GM21381 (cell line): ENCODE results near the gene CLOCK.

Experiments used
- ATAC-seq: cut with Tn5 transposase; IDR thresholded peaks from one replicate; pipeline ENCODE4 v1.9.1; 2021; ENCODE audit warnings: mild to moderate bottlenecking, moderate library complexity; ENCODE audit not compliant: unreplicated experiment

CLOCK gene

DNA sequence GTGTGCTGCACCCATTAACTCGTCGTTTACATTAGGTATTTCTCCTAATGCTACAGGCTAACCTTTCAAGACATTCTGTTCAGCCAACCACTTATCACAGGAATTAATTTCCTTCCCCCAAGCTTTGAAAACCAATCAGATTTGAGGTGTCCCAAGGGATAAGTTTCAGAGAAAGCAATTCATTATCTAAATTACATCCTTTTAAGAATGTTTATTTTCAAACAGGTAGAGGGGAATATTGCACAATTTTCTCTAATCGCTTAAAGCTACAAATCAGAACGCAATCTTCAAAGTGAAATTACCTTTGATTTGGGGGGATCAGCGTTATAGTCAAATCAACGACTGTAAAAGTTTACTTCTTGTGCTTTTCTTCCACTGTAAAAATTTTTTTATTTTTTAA, 1.6 kb downstream of the CLOCK start:
- ATAC-seq, result no peak

- ATAC-seq, result no peak
These were observed 2.9 kb downstream of the CLOCK start for GRCh38 chr4:55543858-55544257.

DNA sequence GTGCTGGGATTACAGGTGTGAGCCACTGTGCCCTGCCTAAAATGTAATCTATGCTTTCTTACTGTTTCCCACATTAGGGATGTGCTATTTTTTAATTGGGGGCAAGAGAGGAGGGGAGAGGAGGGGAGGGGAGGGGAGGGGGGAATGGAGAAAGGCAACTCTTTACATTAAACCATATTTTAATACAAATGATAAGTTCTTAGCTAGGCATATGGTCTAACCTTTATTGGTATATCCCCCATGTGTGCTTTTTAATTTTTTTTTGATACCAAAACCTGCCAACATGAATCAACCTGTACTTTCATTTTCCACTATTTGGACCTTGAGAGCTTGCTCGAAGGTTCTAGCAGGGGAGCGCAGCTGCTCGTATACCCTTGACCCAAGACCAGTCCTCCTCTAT, 6.4 kb downstream of the CLOCK start:
- ATAC-seq, result no peak

GRCh38 chr4:55539658-55540057, 7.1 kb downstream of the CLOCK start:
- no peak for ATAC-seq

GRCh38 chr4:55538531-55538930, 8.2 kb downstream of the CLOCK start:
- no peak for ATAC-seq

GRCh38 chr4:55534306-55534705, 12.4 kb downstream of the CLOCK start:
- ATAC-seq, result no peak

GRCh38 chr4:55530691-55531090, 16.0 kb downstream of the CLOCK start:
- no peak for ATAC-seq

GRCh38 chr4:55530167-55530566, 16.5 kb downstream of the CLOCK start:
- ATAC-seq, result no peak

DNA sequence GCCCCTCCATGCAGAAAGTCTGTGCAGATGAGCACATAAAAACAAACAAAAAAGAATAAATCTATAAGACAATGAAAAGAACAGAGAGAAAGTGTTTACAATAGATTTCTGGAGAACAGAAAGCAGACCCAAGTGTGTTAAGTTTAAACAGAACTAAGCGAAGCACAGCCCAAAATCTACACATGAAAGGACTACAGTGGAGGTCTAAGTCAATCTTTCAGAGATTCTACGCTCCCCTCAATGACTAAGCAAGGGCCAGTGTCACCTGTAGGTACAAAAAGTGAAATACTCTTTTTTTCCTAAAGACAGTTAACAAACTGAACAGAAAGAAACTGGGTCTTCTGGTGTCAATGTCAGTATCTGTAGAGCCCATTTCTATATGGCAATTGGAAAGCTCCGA, 18.2 kb downstream of the CLOCK start:
- no peak for ATAC-seq

- no peak for ATAC-seq
These were observed 21.7 kb downstream of the CLOCK start for GRCh38 chr4:55524844-55525571.

- ATAC-seq, result no peak
These were observed 28.3 kb downstream of the CLOCK start for GRCh38 chr4:55518442-55518841.

DNA sequence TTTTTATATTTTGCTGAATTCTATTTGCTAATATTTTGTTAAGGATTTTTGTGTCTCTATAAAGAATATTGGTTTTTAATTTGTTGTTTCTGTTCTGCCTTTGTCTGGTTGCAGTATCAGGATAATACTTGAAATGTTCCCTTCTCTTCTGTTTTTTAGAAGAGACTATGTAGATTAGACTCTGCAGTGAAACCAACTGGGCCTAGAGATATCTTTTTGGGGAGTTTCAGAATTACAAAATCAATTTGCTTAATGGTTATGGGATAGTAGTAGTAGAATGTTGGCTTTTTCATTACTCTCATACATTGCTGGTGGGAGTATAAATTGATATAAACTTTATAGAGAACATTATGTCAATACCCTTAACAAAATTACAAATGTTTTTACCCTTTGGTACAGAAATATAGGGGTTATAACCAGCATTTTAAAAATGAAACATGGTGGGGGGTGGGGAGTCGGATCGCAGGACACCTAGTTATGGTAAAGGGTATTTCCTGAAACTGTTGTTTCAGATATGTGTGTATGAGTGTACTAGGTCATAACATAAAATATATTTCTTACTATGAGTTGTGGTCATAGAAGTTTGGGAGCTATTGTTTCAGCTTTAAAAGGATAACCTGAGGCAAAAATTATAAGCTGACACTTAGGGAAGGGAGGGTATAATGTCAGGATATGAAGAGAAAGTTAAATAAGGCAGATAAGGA, 29.0 kb downstream of the CLOCK start:
- no peak for ATAC-seq

DNA sequence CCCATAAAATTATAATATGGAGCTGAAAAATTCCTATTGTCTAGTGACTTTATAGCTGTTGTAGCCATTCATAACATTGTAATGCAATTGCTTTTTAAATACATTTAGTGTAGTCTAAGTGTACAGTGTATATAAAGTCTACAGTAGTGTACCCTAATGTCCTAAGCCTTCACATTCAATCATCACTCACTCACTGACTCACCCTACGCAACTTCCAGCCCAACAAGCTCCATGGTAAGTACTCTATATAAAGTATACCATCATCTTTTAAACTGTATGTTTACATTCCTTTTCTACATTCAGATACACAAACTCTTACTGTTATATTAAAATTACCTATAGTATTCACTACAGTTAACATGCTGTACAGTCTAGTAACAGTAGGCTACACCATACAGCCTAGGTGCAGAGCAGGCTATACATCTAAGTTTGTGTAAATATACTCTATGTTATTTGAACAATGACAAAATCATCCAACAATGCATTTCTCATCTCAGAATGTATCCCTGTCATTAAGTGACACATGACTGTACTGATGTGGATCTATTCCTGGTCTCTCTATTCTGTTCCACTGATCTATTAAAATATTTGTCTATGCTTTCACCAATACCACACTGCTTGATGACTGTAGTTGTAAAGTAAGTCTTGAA, 33.7 kb downstream of the CLOCK start:
- ATAC-seq, result no peak

DNA sequence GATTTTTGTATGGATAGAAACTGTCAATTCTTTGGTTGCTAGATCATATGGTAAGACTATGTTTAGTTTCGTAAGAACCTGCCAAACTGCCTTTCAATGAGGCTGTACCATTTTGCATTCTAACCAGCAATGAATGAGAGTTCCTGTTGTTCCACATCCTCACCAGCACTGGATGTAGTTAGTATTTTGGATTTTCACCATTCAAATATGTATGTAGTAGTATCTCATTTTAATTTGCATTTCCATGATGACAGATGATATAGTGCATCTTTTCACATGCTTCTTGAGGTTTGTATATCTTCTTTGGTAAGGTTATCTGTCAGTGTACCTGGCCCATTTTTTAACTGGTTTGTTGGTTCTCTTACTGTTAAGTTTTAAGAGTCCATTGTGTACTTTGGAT, 34.6 kb downstream of the CLOCK start:
- ATAC-seq, result no peak

DNA sequence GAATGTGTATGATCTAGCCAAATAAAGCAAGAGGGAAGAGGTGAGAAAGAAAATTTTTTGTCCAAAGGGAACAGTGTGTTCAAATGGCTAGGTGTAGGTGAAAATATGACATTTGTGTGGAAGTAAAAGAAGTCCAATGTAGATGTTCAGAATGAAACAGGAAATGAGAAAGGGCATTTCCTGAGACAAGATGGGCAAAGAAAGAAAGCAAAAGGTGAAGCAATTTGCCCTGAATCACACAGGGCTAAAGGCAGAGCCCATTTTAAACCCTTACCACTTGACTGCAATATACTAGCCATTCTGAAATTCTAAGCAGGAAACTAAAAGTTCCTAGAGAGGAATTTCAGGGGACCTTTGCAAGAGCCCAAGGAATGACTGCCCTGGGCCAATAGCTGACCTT, 36.0 kb downstream of the CLOCK start:
- no peak for ATAC-seq

GRCh38 chr4:55509266-55509665, 37.4 kb downstream of the CLOCK start:
- no peak for ATAC-seq

- no peak for ATAC-seq
These were observed 39.1 kb downstream of the CLOCK start for GRCh38 chr4:55507612-55508011.

DNA sequence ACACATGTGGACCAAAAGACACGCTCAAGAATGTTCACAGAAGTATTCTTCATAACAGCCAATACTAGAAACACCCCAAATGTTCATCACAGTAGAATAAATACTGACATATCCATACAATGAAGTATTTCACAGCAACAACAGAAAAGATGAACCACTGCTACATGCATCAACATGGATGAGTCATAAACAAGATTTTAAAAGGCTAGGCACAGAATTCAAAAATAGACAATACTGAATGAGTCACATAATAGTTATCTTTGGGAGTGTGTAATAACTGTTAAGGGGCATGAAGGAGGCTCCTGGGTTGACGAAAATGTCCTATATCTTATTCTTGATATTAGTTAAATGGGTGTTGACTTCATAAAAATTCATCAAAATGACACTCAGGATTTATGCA, 43.5 kb downstream of the CLOCK start:
- no peak for ATAC-seq

GRCh38 chr4:55500072-55500471, 46.6 kb downstream of the CLOCK start:
- ATAC-seq, result peak; percentile 66

DNA sequence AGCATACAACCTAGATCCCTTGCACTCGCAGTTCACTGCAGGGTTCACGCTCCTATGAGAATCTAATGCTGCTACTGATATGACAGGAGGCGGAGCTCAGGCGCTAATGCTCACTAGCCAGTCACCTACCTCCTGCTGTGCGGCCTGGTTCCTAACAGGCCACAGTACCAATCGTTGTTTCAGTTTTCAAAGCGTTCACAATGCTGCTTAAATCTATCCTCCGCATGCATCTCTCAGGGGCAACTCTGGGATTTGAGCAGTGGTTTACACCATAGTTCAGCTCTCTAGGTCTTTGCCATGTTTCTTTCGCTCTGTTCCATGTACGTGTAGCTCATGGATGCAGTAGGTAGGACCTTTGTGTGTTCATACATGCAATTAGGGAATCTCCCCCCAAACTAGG, 47.2 kb downstream of the CLOCK start:
- no peak for ATAC-seq

DNA sequence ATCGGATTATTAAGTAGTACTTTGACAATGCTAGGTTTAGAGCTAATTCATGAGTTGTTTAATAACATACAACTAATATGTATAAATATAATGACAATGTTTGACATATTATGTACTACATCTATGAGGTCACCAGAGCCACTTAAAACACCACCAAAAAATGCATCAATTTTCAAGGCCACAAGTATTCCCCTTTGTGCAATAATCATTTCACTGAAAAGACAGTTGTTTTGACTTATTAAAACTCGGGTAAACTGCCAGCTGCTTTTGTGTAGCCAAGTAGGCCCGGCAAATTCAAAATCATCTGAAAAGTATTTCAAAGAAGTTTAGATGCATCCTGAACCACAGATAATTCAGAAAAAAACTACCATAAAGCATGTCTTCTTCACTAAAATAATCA, 48.7 kb downstream of the CLOCK start:
- no peak for ATAC-seq

DNA sequence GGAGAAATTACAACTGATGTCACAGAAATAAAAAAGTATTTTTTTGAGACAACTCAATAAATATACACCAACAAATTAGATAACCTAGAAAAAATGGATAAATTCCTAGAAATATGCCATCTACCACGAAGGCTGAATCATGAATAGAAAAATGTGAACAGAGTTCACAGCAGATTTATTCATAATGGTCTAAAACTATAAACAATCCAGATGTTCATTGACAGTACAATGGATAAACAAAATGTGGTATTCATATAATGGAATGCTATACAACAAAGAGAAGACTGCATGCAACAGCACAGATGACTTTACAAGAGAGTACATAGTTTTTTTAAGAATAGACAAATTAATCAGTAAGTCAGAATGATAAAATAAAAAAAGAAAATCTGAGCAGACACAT, 55.2 kb downstream of the CLOCK start:
- ATAC-seq, result no peak
